HCT116 (cell line): ENCODE data around the gene DLD. TPM values are rescaled to one million over a fixed set of nuclear protein-coding genes. Genes with fewer than 3 reads are reported as not detected.

Source experiments
- ATAC-seq: fragments of 200-7000 bp; cut with Tn5 transposase; 2 replicates; pipeline ENCODE4 v1.9.1; 2020; ENCODE audit warnings: mild to moderate bottlenecking, moderate library complexity
- BruUV-seq: library from RNA; stranded (reverse); fragments of 400-500 nt; replicated peaks from 2 replicates; lab custom pipeline; 2021; lab: Mats Ljungman, UMichigan
- CTCF ChIA-PET: fragments of 300-600 bp; sonication (Branson Sonifier 250); formaldehyde crosslinking; loops from one replicate; lab custom pipeline; 2021; ENCODE audit warnings: antibody characterized with exemption; lab: Charles Lee
- POLR2A ChIA-PET: fragments of 300-600, 350-600 bp; sonication (Branson Sonifier 250); formaldehyde crosslinking; loops from one replicate; lab custom pipeline; 2021; ENCODE audit warnings: antibody characterized with exemption; lab: Charles Lee
- RAD21 ChIA-PET, 2 experiments: fragments of 300-600 bp; sonication (Branson Sonifier 250); formaldehyde crosslinking; loops; one replicate each; lab custom pipeline; 2023; ENCODE audit warnings: low total read pairs in 2 of 2; ENCODE audit not compliant: uncharacterized antibody in 2 of 2, unreplicated experiment in 2 of 2, low non-redundant PET in 1 of 2; lab: Charles Lee
- DNase-seq: peaks from one replicate; pipeline ENCODE4 v3.0.0-alpha.2; 2010; ENCODE audit warnings: low read depth, low spot score
- H2AFZ ChIP-seq: fragments of 200-600 bp; shearing (Covaris generic), sonication (generic); 2 replicates; pipeline ENCODE4 v1.6.1; 2017; ENCODE audit warnings: low read depth, mixed run types, mixed read lengths, antibody characterized with exemption, low read length; ENCODE audit not compliant: poor library complexity, severe bottlenecking
- H3K27ac ChIP-seq: 2 replicates; pipeline ENCODE4 v1.5.1; 2012; ENCODE audit warnings: low read depth, low read length
- H3K27me3 ChIP-seq: fragments of 200-600 bp; sonication (generic); 2 replicates; pipeline ENCODE4 v1.6.1; 2016; ENCODE audit warnings: mixed run types, low read length, mixed read lengths; ENCODE audit not compliant: insufficient read depth
- H3K36me3 ChIP-seq, 2 experiments: fragments of 200-500 bp in 1 of 2; fragments of 200-600 bp in 1 of 2; sonication (Bioruptor generic) in 1 of 2; sonication (generic) in 1 of 2; 2 replicates each; pipeline versions ENCODE4 v1.5.1 to v1.6.1; 2014 to 2016; ENCODE audit warnings: low read length in 2 of 2, inconsistent platforms in 1 of 2, mixed read lengths in 1 of 2, mixed run types in 1 of 2; ENCODE audit not compliant: insufficient read depth in 2 of 2, control insufficient read depth in 1 of 2
- H3K4me1 ChIP-seq, 2 experiments: fragments of 200-600 bp in 1 of 2; sonication (generic) in 1 of 2; 2 replicates each; pipeline versions ENCODE4 v1.5.1 to v1.6.1; 2012 to 2017; ENCODE audit warnings: low read length in 2 of 2, inconsistent platforms in 1 of 2, mild to moderate bottlenecking in 1 of 2, mixed read lengths in 1 of 2, mixed run types in 1 of 2, moderate library complexity in 1 of 2; ENCODE audit not compliant: insufficient read depth in 2 of 2, control insufficient read depth in 1 of 2
- H3K4me2 ChIP-seq: fragments of 200-600 bp; sonication (generic); 2 replicates; pipeline ENCODE4 v1.6.1; 2017; ENCODE audit warnings: mixed run types, low read length, mixed read lengths
- H3K4me3 ChIP-seq, 2 experiments: fragments of 200-600 bp in 1 of 2; sonication (generic) in 1 of 2; replicated peaks in 1 of 2; 2 replicates each; pipeline ENCODE4 v1.5.1; 2011 to 2016; ENCODE audit warnings: low read length in 2 of 2, control low read depth in 1 of 2, low read depth in 1 of 2, mild to moderate bottlenecking in 1 of 2, mixed read lengths in 1 of 2, mixed run types in 1 of 2
- H3K79me2 ChIP-seq: fragments of 200-600 bp; sonication (generic); 2 replicates; pipeline ENCODE4 v1.6.1; 2017; ENCODE audit warnings: mild to moderate bottlenecking, mixed run types, low read length, moderate library complexity, mixed read lengths; ENCODE audit not compliant: insufficient read depth
- H3K9ac ChIP-seq: fragments of 200-600 bp; sonication (generic); 2 replicates; pipeline ENCODE4 v1.6.1; 2016; ENCODE audit warnings: low read length, mixed read lengths
- H3K9me2 ChIP-seq: fragments of 200-600 bp; sonication (generic), shearing (Covaris generic); 2 replicates; pipeline ENCODE4 v1.6.1; 2017; ENCODE audit warnings: mixed run types, mild to moderate bottlenecking, moderate library complexity; ENCODE audit not compliant: insufficient read depth
- H3K9me3 ChIP-seq, 2 experiments: fragments of 200-500 bp in 1 of 2; fragments of 200-600 bp in 1 of 2; sonication (Bioruptor generic) in 1 of 2; sonication (generic) in 1 of 2; 2 replicates each; pipeline ENCODE4 v1.6.1; 2014 to 2017; ENCODE audit warnings: low read length in 2 of 2, mixed read lengths in 2 of 2, inconsistent platforms in 1 of 2, low read depth in 1 of 2, mild to moderate bottlenecking in 1 of 2, mixed run types in 1 of 2, moderate library complexity in 1 of 2; ENCODE audit not compliant: control insufficient read depth in 1 of 2, insufficient read depth in 1 of 2
- H4K20me1 ChIP-seq: fragments of 200-600 bp; sonication (generic), shearing (Covaris generic); 2 replicates; pipeline ENCODE4 v1.6.1; 2017; ENCODE audit warnings: mixed run types, mild to moderate bottlenecking, moderate library complexity; ENCODE audit not compliant: insufficient read depth
- CBX3 ChIP-seq: IDR thresholded peaks from 2 replicates; pipeline ENCODE4 v1.6.1; 2012; ENCODE audit warnings: low read depth
- CEBPB ChIP-seq: IDR thresholded peaks from 2 replicates; pipeline ENCODE4 v1.6.1; 2012; ENCODE audit warnings: low read depth
- EZH2 ChIP-seq: fragments of 200-600 bp; sonication (generic); IDR thresholded peaks from 2 replicates; pipeline ENCODE4 v1.6.1; 2017; ENCODE audit warnings: antibody characterized with exemption, mixed run types
- RAD21 ChIP-seq: IDR thresholded peaks from 2 replicates; pipeline ENCODE4 v1.6.1; 2012; ENCODE audit warnings: low read depth, mild to moderate bottlenecking
- SIN3A ChIP-seq: IDR thresholded peaks from 2 replicates; pipeline ENCODE4 v1.6.1; 2012; ENCODE audit warnings: low read depth
- SP1 ChIP-seq: IDR thresholded peaks from 2 replicates; pipeline ENCODE4 v1.6.1; 2012; ENCODE audit warnings: low read depth
- SRF ChIP-seq: IDR thresholded peaks from 2 replicates; pipeline ENCODE4 v1.6.1; 2012; ENCODE audit warnings: low read depth
- YY1 ChIP-seq: IDR thresholded peaks from 2 replicates; pipeline ENCODE4 v1.6.1; 2011; ENCODE audit warnings: low read length, low read depth, moderate library complexity, mild to moderate bottlenecking; ENCODE audit not compliant: insufficient replicate concordance; ENCODE audit errors: extremely low read depth
- ZFX ChIP-seq: fragments of 450-650 bp; IDR thresholded peaks from 2 replicates; pipeline ENCODE4 v1.6.1; 2017
- ZNF274 ChIP-seq: fragments of 200-500 bp; sonication (Bioruptor generic); IDR thresholded peaks from 2 replicates; pipeline ENCODE4 v1.6.1; 2014; ENCODE audit warnings: mild to moderate bottlenecking, low read depth, low read length, inconsistent platforms
- intact Hi-C: fragments of 100-400 bp; cut with micrococcal nuclease; formaldehyde crosslinking; loops from 2 replicates; pipeline ENCODE4 v1.10.0; 2022
- total RNA-seq: library from RNA; stranded (reverse); gene quantifications from one replicate; pipeline ENCODE4 v1.2.1, GENCODE V29; 2021; ENCODE audit not compliant: unreplicated experiment
- TF ChIP-seq, protein P1 (sequence below): IDR thresholded peaks from 2 replicates; pipeline ENCODE4 v1.6.1; 2012
- TF ChIP-seq, protein P2 (sequence below), 3 experiments: fragments of 200-600 bp in 1 of 3; sonication (generic) in 1 of 3; IDR thresholded peaks in 2 of 3; conservative IDR thresholded peaks in 1 of 3; 2 replicates each; pipeline ENCODE4 v1.5.1; 2012 to 2017; ENCODE audit warnings: low read depth in 2 of 3, low read length in 2 of 3, antibody characterized with exemption in 1 of 3, borderline replicate concordance in 1 of 3, control low read depth in 1 of 3, mild to moderate bottlenecking in 1 of 3, mixed read lengths in 1 of 3, mixed run types in 1 of 3, moderate library complexity in 1 of 3; ENCODE audit not compliant: insufficient read depth in 1 of 3
- TF ChIP-seq, protein P3 (sequence below): IDR thresholded peaks from 2 replicates; pipeline ENCODE4 v1.6.1; 2012
- TF ChIP-seq, protein P4 (sequence below): IDR thresholded peaks from 2 replicates; pipeline ENCODE4 v1.6.1; 2011; ENCODE audit warnings: mild to moderate bottlenecking, low read length, moderate library complexity; ENCODE audit not compliant: insufficient replicate concordance; ENCODE audit errors: extremely low read depth

DLD gene
- total RNA-seq, 1 experiment from 2014 or later = 104 TPM

DNA sequence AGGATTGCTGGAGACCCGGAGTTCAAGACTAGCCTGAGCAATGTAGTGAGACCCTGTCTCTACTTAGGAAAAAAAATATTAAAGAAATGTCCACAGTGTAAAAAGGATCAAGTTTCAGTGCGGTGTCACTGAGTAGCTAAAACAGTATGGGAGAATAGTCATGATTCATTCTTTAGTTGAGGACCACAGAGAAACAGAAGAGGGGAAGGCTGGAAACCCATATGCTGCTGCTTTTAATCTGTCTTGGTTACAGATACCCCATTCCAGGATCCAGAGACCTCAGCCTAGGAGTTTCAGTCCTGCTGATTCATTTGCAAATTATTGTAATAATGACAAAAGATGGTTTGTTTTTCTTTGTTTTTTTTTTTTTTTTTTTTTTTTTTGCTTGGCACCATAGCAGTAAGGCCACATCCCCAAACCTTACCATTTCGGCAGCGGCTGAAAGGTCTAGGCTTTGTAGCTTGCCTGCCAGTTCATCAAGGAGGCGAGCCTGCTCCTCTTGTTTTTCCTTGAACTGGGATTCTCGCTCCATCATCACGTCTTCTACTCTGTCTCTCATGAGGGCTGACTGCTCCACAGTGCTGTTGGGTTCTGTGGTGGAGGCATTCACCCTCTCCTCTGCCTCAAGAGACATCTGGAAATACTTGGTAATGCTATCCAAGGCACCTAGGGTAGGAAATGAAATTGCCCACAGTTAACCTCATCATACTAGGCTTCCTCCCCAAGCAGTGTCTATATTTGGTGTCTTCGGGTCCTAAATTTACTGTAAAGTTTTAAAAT is 44.2 kb downstream of the DLD start:
- no TSS peak for BruUV-seq
- no peak for ATAC-seq
- CTCF ChIA-PET = no interaction called here
- H3K4me3 ChIP-seq = no peak overlapping the region
- intact Hi-C loops = no loop called here
- H4K20me1 ChIP-seq = no peaks in the 10 kb centered on the region
- no peak for DNase-seq
- H3K27ac ChIP-seq = no peak overlapping the region
- H3K4me2 ChIP-seq = no peak overlapping the region
- peaks cover 12 to 22% of the 10 kb centered on the region in 2 experiments; a peak in 2 of 4 replicates for H3K36me3 ChIP-seq
- H2AFZ ChIP-seq = no peak overlapping the region
- H3K9me2 ChIP-seq = no peaks in the 10 kb centered on the region
- no peak overlapping the region for H3K9ac ChIP-seq
- H3K27me3 ChIP-seq = no peaks in the 10 kb centered on the region
- no peaks in the 10 kb centered on the region for H3K9me3 ChIP-seq
- no peak for TF ChIP-seq SP1
- no peak for TF ChIP-seq SRF
- no peak for TF ChIP-seq ZFX
- no peak for TF ChIP-seq RAD21
- no peak for TF ChIP-seq ZNF274
- TF ChIP-seq, protein P1, sequence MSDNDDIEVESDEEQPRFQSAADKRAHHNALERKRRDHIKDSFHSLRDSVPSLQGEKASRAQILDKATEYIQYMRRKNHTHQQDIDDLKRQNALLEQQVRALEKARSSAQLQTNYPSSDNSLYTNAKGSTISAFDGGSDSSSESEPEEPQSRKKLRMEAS = no peak
- no peak for TF ChIP-seq SIN3A
- no peak for TF ChIP-seq CEBPB
- TF ChIP-seq, protein P2, sequence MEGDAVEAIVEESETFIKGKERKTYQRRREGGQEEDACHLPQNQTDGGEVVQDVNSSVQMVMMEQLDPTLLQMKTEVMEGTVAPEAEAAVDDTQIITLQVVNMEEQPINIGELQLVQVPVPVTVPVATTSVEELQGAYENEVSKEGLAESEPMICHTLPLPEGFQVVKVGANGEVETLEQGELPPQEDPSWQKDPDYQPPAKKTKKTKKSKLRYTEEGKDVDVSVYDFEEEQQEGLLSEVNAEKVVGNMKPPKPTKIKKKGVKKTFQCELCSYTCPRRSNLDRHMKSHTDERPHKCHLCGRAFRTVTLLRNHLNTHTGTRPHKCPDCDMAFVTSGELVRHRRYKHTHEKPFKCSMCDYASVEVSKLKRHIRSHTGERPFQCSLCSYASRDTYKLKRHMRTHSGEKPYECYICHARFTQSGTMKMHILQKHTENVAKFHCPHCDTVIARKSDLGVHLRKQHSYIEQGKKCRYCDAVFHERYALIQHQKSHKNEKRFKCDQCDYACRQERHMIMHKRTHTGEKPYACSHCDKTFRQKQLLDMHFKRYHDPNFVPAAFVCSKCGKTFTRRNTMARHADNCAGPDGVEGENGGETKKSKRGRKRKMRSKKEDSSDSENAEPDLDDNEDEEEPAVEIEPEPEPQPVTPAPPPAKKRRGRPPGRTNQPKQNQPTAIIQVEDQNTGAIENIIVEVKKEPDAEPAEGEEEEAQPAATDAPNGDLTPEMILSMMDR (IDR thresholded peaks at IDR 0.05 in 2 of 3, conservative IDR thresholded peaks at IDR 0.05 in 1 of 3; ENCODE audit: borderline replicate concordance in 1 of 3, insufficient read depth in 1 of 3, low read depth in 2 of 3, low read length in 2 of 3) = no peak
- TF ChIP-seq, protein P3, sequence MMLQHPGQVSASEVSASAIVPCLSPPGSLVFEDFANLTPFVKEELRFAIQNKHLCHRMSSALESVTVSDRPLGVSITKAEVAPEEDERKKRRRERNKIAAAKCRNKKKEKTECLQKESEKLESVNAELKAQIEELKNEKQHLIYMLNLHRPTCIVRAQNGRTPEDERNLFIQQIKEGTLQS = no peak
- TF ChIP-seq, protein P4, sequence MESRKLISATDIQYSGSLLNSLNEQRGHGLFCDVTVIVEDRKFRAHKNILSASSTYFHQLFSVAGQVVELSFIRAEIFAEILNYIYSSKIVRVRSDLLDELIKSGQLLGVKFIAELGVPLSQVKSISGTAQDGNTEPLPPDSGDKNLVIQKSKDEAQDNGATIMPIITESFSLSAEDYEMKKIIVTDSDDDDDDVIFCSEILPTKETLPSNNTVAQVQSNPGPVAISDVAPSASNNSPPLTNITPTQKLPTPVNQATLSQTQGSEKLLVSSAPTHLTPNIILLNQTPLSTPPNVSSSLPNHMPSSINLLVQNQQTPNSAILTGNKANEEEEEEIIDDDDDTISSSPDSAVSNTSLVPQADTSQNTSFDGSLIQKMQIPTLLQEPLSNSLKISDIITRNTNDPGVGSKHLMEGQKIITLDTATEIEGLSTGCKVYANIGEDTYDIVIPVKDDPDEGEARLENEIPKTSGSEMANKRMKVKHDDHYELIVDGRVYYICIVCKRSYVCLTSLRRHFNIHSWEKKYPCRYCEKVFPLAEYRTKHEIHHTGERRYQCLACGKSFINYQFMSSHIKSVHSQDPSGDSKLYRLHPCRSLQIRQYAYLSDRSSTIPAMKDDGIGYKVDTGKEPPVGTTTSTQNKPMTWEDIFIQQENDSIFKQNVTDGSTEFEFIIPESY = no peak
- no peak for TF ChIP-seq CBX3
- no peak for TF ChIP-seq YY1
- no peak for TF ChIP-seq EZH2
- H3K4me1 ChIP-seq = peaks cover 2 to 3% of the 10 kb centered on the region in 2 experiments; a peak in 2 of 4 replicates
- no peaks in the 10 kb centered on the region for H3K79me2 ChIP-seq
- POLR2A ChIA-PET = no interaction called here
- RAD21 ChIA-PET = no interaction called here
